ENCODE data around the gene PTPRA.

GRCh38 chr20:3072530-3073250 lies 199.4 kb downstream of the PTPRA start:
- TF ChIP-seq, protein P1, sequence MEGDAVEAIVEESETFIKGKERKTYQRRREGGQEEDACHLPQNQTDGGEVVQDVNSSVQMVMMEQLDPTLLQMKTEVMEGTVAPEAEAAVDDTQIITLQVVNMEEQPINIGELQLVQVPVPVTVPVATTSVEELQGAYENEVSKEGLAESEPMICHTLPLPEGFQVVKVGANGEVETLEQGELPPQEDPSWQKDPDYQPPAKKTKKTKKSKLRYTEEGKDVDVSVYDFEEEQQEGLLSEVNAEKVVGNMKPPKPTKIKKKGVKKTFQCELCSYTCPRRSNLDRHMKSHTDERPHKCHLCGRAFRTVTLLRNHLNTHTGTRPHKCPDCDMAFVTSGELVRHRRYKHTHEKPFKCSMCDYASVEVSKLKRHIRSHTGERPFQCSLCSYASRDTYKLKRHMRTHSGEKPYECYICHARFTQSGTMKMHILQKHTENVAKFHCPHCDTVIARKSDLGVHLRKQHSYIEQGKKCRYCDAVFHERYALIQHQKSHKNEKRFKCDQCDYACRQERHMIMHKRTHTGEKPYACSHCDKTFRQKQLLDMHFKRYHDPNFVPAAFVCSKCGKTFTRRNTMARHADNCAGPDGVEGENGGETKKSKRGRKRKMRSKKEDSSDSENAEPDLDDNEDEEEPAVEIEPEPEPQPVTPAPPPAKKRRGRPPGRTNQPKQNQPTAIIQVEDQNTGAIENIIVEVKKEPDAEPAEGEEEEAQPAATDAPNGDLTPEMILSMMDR (conservative IDR thresholded peaks at IDR 0.05; ENCODE audit: low read length): no peak
- TF ChIP-seq EZH2phosphoT487 (IDR thresholded peaks at IDR 0.05; ENCODE audit: borderline replicate concordance, low read depth, low read length): no peak
